H54 (cell line): Measurements from ENCODE around the gene ITGB2.
"Not testable (repeated sequence)": the region's sequence is repeated elsewhere in the genome, so short reads cannot be mapped to it uniquely, and the experiment has no call there.

Experiments used
- DNase-seq: peaks from one replicate; pipeline ENCODE4 v3.0.0; 2011; ENCODE audit warnings: low spot score, mixed read lengths; ENCODE audit not compliant: insufficient read length
- FAIRE-seq: peaks from 3 replicates; lab custom pipeline; 2011; peaks lifted over from hg19 to GRCh38; lab: Jason Lieb, UNC
- POLR2A ChIP-seq: IDR thresholded peaks from 2 replicates; pipeline ENCODE4 v1.6.1; 2011; ENCODE audit warnings: low read depth, mild to moderate bottlenecking, low read length

Gene ITGB2

DNA sequence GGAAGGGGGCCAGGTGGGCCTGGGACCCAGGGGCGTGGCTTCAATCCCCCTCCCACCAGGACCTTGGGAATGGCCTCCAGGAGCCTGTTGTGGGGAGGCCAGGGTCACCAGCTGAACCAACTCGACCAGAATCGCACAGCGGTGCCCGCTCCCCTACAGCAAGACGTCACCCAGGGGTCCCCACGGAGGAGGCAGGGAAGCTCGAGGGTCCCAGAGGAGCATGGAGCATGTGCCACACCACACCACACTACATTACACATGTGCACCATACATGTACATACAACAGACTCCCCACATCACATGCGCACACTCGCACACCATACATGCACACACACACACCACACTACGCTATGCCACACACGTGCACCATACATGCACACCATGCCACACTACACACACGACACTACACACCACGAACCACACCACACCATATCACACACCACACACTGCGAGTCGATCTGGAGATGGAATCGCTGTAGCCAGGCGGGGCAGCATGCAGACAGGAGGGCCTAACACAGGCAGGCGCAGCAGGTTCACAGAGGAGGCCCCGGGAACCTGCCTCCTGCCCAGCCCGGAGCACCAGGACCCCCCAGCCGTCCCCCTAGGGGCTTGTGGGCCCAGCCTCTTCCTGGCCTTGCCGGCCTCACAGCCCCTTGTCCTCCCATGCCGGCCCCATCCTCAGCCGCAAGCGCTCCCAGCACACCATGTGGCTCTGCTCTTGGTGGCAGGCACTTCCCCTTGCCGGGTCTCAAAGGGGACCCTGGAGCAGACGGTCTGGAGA is 596 bp downstream of the ITGB2 start:
- FAIRE-seq (no peak), DNase-seq (no peak)
- no peak for TF ChIP-seq POLR2A

DNA sequence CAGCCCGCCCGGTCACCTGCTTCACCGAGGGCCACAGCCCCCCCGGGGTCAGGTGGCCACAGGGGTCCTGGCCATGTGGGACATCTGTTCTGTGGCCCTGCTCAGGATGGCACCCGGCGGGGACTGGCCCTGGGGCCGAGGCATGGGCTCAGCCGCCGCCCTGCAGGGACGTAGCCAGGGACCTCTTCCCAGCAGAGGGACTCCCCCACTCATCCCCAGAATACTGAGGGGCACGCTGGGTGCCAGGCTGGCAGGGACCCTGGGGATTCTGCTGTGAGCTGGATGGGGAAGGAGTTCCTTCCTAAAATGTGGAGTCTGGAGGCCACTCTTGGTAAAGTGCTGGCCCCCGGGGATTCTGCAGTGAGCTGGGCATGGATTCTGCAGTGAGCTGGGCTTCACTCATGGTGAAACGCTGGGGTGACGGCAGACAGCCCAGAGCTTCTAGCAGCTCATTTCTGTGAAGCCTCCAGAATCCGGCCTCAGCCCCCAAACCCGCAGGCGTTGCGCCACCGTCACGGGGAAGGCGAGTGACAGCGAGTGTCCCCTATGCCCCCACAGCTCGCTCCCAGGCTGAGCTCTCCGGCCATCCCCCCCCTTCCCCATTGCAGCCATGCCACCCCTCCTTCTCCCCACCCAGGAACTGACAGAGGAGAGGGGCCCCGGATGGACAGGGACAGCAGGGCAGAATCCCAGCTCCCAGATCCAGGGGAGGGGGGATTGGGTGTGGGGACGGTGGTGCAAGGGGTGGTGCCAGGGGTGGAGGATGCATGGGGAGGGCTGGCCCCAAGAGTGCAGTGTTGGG is 1.4 kb downstream of the ITGB2 start:
- DNase-seq (no peak), FAIRE-seq (no peak)
- TF ChIP-seq POLR2A = no peak

DNA sequence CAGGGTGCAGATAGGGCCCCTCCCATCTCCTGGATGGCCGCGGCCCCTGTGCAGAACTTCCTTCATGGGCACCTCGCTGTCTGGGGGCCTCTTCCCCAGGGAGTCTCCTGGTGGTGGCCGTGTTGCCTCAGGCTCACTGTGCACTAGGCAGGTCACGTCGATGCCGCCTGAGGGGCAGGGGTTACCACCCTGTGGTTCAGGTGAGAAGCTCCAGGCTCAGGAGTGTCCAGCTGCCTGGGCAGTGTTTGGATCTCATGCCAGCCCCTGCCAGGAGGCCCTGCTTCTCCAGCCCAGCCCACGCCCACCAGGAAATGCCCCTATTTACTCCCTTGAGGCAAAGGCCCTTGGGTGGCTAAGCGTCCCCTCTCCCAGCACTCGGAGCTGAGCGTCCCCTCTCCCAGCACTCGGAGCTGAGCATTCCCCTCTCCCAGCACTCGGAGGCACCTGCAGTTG is 2.1 kb downstream of the ITGB2 start:
- no peak for FAIRE-seq
- TF ChIP-seq POLR2A = no peak
- DNase-seq = no peak

DNA sequence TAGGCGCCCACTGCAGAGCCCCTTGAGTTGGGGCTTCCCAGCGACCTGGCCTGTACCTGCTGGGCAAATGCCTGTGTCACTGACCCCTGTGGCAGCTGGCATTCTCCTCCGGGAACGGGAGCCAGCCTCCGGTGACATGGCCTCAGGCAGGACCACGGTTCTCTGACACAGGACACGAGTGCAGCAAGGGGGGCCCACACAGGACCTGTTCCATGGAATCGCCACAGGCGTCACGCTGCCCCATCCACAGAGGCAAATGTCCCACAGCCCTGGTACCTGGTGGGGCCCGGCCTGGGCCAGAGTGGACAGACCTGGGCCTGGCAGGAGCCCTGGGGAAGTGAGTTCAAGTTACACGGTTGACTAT is 2.6 kb downstream of the ITGB2 start:
- TF ChIP-seq POLR2A = no peak
- no peak for FAIRE-seq
- no peak for DNase-seq

DNA sequence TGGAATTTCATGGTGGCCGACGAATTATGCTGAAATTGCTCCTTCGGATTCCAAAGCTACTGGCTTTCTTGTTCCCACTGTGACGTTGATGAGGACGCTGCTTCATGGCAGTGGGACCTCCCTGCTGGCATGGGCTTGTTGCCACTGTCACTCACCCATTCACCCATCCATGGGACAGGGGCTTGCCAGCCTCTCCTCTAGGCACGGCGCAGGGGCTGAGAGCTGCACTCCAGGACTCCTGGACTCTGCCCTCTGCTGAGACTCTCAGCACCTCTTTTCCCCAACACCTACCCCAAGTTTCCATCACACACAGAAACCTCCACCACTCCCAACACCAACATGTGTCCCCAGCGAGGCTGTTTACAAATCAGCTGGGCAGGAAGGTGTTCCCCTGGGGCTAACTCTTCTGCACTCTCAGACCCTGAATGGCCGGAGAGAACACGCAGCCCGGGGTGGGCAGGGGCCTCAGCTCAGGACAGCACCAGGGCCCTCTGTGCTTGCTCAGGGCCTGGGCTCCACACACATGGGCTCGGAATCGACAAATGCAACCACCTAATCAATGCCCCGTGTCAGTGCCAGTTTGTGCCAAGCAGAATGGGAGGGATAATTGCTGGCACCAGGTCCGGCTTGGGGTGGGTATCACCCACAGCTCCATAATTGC is 3.1 kb downstream of the ITGB2 start:
- TF ChIP-seq POLR2A = no peak
- no peak for FAIRE-seq

DNA sequence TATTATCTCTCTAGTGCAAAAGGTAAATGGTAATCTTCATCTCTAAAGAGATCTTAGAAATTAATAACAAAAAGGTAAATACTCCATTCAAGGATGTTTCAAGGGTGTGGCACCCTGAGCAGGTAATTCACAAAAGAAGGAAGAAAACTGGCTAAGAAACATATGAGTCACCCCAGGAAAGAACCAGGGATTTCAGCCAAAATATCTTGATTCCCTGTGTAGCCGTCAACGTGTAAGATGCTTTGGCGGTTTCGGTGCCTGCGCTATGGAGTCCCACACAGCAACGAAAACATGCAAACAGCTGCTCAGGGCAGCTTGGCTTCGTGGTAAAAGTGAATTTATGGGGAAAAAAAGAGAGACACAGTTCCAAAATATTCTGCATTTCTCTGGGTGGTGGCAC is 3.7 kb downstream of the ITGB2 start:
- DNase-seq (no peak), FAIRE-seq (no peak)
- TF ChIP-seq POLR2A = no peak

More for the DNA sequence above, 3.1 kb downstream of the ITGB2 start:
- no peak for DNase-seq

DNA sequence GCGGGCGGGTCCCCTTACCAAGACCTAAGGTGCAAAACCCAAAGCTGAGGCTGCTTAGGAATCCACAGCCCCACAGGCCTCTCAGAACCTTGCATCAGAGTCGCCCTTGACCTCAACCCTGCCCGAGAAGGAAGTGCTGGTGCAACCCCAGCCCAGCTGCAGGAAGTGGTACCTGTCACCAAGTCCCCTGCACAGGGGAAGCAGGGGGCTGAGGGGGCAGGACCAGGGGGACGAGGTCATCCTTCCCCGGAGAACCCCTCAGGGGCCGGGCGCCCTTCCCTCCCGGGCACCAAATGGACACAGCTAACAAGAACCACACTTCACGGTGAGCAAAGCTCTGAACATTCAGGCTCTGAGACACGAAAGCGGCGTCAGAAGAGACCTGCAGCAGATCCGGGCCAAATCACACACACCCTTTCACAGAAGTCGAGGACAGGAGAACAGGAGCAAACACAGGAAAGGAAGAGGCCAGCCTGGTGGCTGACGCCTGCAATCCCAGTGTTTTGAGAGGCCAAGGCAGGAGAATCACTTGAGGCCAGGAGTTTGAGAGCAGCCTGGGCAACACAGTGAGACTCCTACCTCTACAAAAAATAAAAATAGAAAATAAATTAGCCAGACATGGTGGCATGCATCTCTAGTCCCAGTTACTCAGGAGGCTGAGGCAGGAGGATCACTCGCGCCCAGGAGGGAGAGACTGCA is 6.4 kb downstream of the ITGB2 start:
- FAIRE-seq = no peak
- TF ChIP-seq POLR2A = no peak

DNA sequence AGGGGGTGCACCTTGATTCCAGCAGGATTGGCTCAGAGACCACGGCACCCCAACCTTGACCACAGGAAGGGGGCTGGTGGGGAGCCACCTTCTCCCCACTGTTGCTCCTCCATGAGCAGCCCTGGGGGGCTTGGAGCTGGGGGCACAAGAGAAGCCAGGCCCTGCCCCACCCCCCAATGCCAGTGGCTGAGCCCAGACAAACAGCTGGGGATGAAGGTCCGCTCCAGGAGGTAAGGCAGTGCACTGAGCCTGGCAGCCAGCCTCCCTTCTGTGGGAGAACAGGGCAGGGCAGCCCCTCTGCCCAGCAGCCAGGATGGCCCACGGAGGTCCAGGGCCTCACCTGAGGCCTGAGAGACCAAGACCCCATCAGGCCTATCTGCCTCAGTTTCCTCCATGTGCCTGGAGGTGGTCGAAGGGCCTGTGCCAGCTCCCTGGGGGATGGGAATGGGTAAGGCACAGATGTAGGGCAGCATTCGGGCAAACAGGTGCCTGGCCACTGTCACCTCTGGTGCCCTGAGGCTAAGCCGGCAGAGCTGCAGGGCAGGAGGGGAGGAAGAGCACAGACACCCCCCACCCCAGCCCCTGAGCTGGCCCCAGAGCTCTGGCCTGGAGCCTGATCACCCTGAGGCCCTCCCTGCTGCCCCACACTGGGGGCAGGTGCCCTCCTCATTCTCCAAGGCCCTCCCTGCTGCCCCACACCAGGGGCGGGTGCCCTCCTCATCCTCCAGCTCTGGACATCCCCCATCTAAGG is 7.1 kb downstream of the ITGB2 start:
- no peak for DNase-seq
- no peak for TF ChIP-seq POLR2A
- FAIRE-seq = no peak

More for the DNA sequence above, 6.4 kb downstream of the ITGB2 start:
- DNase-seq = no peak

DNA sequence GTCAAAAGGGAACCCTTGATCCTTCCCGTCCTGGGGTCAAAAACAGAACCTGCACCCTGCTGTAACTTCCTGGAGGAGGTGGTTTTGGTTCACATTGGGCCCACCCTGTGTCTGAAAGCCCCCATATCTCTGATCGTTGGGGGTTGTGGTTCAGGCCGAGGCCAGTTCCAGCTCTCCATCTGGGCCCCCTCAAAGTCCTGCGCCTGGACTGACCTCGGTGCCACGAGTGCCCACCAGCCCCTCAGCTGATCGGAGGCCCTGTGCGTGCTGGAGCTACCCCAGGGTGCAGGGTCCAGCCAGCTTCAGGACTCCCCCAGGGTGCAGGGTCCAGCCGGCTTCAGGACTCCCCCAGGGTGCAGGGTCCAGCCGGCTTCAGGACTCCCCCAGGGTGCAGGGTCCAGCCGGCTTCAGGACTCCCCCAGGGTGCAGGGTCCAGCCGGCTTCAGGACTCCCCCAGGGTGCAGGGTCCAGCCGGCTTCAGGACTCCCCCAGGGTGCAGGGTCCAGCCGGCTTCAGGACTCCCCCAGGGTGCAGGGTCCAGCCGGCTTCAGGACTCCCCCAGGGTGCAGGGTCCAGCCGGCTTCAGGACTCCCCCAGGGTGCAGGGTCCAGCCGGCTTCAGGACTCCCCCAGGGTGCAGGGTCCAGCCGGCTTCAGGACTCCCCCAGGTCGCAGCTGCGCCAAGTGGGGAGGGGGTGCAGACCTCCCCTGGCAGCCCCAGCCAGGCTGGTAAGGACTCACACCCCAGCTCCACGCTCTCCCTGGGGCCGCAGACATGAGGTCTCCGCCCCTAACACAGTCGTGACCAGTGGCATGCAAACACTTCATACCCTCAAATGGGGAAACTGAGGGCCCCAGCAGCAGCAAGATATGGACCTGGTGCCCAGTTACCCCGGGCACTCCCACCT is 7.9 kb downstream of the ITGB2 start:
- FAIRE-seq, DNase-seq: not testable (repeated sequence)

DNA sequence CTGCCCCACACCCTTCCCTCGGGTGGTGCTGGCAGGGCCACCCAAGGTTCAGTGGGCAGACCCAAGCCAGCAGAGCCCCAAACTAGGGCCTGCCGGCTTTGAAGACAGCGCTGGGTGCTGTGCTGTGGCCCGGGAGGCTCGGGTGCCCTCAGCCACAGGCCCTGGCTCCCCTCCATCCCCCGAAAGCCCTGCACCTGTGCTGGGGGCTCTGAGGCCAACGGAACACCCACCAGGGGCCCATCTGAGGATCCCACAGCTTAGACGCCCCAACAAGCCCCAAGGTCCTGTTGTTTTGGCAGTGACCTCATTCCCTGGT is 8.6 kb downstream of the ITGB2 start:
- TF ChIP-seq POLR2A = no peak
- DNase-seq (no peak), FAIRE-seq (no peak)

DNA sequence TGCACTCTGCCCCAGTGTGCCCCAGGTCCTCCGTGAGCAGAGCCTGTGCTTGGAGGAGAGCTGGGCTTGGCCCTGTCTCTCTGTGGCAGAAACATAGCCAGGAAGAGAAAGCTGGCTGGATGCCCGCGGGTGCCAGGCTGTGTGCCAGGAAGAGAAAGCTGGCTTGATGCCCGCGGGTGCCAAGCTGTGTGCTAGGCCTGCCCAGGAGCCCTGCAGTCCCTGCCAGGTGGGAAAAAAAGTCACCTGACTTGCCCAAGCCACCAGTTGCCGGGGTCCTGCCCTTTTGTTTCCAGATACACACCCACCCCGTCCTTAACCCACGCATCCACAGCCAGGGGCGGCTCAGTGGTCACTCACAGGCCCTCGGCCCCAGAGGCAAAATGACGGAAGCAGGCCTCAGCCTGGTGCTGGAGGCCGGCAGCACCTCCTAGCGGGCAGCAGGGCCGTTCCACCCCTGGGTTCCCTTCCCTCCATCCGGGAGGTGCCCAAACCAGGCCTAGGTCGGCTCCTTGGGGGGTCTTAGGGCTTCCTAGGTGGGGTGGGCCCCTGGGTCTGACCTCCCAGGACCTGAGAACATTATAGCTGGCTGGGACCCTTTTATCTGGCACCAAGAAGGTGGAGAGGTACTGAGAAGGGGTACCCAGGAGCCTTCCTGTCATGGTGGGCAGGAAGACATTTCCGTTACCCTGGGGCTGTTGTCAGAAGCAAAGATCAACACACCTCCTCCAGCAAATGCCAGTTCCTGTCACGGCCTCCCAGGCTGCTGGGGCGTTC is 9.1 kb downstream of the ITGB2 start:
- DNase-seq = peak; percentile 76
- no peak for FAIRE-seq
- TF ChIP-seq POLR2A = no peak

DNA sequence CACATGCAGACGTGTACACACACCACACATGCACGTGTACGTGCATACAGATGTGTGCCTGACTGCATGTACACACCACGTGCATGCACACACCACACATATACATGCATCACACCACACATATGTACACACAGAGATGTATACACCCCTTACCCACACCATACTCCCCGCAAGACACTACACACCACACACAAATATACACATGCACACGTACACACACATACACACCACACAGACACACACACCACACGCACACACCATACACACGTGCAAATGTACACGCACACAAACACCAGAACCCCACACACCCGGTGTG is 9.7 kb downstream of the ITGB2 start:
- DNase-seq = no peak
- FAIRE-seq = no peak
- TF ChIP-seq POLR2A = no peak
